ENCODE measurements around the gene DCTN1.

The DCTN1 gene

GRCh38 chr2:74366036-74366435, 14.1 kb downstream of the DCTN1 start:
- ATAC-seq (ENCODE audit: low read depth) (no peak), DNase-seq (ENCODE audit: low spot score) (no peak)
- Histone ChIP-seq H3K36me3 (ENCODE audit: low read depth) (peaks cover 74% of the 10 kb centered on the region), H3K27ac (ENCODE audit: poor library complexity, severe bottlenecking) (no peak overlapping the region), H3K4me3 (ENCODE audit: severe bottlenecking) (no peak overlapping the region), H3K27me3 (ENCODE audit: insufficient read depth, poor library complexity, severe bottlenecking) (no peaks in the 10 kb centered on the region), H3K9me3 (ENCODE audit: severe bottlenecking) (no peaks in the 10 kb centered on the region), H3K4me1 (ENCODE audit: insufficient read depth, poor library complexity, severe bottlenecking) (no peaks in the 10 kb centered on the region)
- TF ChIP-seq, protein P1, sequence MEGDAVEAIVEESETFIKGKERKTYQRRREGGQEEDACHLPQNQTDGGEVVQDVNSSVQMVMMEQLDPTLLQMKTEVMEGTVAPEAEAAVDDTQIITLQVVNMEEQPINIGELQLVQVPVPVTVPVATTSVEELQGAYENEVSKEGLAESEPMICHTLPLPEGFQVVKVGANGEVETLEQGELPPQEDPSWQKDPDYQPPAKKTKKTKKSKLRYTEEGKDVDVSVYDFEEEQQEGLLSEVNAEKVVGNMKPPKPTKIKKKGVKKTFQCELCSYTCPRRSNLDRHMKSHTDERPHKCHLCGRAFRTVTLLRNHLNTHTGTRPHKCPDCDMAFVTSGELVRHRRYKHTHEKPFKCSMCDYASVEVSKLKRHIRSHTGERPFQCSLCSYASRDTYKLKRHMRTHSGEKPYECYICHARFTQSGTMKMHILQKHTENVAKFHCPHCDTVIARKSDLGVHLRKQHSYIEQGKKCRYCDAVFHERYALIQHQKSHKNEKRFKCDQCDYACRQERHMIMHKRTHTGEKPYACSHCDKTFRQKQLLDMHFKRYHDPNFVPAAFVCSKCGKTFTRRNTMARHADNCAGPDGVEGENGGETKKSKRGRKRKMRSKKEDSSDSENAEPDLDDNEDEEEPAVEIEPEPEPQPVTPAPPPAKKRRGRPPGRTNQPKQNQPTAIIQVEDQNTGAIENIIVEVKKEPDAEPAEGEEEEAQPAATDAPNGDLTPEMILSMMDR (IDR thresholded peaks at IDR 0.05; ENCODE audit: poor library complexity, severe bottlenecking), result no peak

DNA sequence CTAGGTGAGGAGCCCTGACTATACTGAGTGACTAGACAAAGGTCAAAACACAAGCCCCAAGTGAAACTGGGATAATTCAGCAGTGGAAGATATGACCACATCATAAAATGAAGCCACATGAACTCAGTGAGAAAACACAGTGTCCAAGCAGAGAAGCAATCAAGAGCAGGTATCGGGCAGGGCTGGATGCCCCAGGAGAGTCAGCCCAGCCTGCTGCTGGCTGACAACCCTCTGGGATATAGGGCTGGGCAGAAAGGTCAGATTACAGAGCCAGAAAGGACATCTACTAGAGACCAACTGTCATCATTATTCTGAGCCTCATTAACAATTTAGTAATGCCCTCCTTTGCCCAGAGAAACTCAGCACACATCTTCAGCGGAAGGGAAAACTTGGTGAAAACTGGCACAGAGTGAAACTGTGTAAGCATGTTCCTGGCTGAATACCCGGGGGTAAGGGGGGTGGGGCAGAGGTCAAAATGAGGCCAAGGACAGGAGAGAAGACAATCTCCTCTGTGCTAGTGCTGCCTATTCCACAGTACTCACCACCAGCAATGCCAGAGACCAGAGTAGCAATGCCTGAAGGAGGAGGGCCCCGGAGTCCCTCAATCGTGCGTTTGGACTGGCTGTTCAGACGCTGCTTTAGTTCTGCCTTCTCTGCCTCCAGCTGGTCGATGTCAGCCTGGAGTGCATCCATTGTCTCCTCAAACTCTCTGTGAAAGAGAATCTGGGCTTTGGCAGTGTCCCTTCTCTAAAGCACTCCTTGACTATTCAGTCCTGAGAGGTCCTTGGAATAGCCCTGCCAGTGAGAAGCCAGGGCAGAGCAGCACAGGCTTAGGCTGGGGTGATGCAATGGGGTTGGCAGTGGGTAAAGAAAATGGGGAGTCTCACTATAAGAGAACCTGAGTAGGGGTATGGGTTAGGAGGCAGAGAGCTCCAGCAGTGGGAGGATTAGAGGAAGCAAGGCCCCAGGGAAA, 15.3 kb downstream of the DCTN1 start:
- DNase-seq (ENCODE audit: low spot score) (no peak), ATAC-seq (ENCODE audit: low read depth) (no peak)
- H3K9me3 ChIP-seq (ENCODE audit: severe bottlenecking), result no peaks in the 10 kb centered on the region
- H3K36me3 ChIP-seq (ENCODE audit: low read depth), result peaks cover 64% of the 10 kb centered on the region
- TF ChIP-seq, protein P1 (IDR thresholded peaks at IDR 0.05; ENCODE audit: poor library complexity, severe bottlenecking), result no peak
- no peaks in the 10 kb centered on the region for H3K4me1 ChIP-seq (ENCODE audit: insufficient read depth, poor library complexity, severe bottlenecking)
- H3K27ac ChIP-seq (ENCODE audit: poor library complexity, severe bottlenecking), result no peak overlapping the region
- H3K27me3 ChIP-seq (ENCODE audit: insufficient read depth, poor library complexity, severe bottlenecking), result no peaks in the 10 kb centered on the region
- H3K4me3 ChIP-seq (ENCODE audit: severe bottlenecking), result no peak overlapping the region

DNA sequence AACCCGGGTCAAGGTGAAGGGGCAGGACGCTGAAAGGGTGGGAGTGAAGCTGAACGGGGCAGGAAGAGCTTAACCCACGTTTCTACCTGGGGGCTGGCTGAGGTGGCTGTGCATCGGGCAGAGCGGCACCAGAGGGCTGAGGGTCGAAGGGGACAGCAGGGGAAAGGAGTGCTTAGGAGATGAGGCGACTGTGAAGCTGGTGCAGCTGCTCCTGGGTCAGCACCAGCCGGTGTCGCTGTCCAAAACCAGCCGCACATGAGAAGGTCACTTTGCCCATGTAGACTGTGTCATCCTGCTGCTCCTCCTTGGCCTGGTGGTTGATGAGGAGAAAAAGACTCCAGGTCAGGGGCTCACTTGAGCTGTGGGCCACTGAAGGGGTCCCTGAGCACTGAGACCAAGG, 18.8 kb downstream of the DCTN1 start:
- Histone ChIP-seq H3K27ac (ENCODE audit: poor library complexity, severe bottlenecking) (no peak overlapping the region), H3K4me3 (ENCODE audit: severe bottlenecking) (no peak overlapping the region), H3K27me3 (ENCODE audit: insufficient read depth, poor library complexity, severe bottlenecking) (no peaks in the 10 kb centered on the region), H3K9me3 (ENCODE audit: severe bottlenecking) (no peaks in the 10 kb centered on the region), H3K4me1 (ENCODE audit: insufficient read depth, poor library complexity, severe bottlenecking) (no peaks in the 10 kb centered on the region), H3K36me3 (ENCODE audit: low read depth) (peaks cover 36% of the 10 kb centered on the region)
- no peak for ATAC-seq (ENCODE audit: low read depth)
- no peak for DNase-seq (ENCODE audit: low spot score)
- TF ChIP-seq, protein P1 (IDR thresholded peaks at IDR 0.05; ENCODE audit: poor library complexity, severe bottlenecking), result no peak

GRCh38 chr2:74357627-74358026, 22.5 kb downstream of the DCTN1 start:
- Histone ChIP-seq H3K9me3 (ENCODE audit: severe bottlenecking) (no peaks in the 10 kb centered on the region), H3K36me3 (ENCODE audit: low read depth) (peaks cover 11% of the 10 kb centered on the region), H3K27me3 (ENCODE audit: insufficient read depth, poor library complexity, severe bottlenecking) (no peaks in the 10 kb centered on the region), H3K4me1 (ENCODE audit: insufficient read depth, poor library complexity, severe bottlenecking) (no peaks in the 10 kb centered on the region), H3K27ac (ENCODE audit: poor library complexity, severe bottlenecking) (no peak overlapping the region), H3K4me3 (ENCODE audit: severe bottlenecking) (no peak overlapping the region)
- DNase-seq (ENCODE audit: low spot score) (no peak), ATAC-seq (ENCODE audit: low read depth) (no peak)
- TF ChIP-seq, protein P1 (IDR thresholded peaks at IDR 0.05; ENCODE audit: poor library complexity, severe bottlenecking), result no peak

DNA sequence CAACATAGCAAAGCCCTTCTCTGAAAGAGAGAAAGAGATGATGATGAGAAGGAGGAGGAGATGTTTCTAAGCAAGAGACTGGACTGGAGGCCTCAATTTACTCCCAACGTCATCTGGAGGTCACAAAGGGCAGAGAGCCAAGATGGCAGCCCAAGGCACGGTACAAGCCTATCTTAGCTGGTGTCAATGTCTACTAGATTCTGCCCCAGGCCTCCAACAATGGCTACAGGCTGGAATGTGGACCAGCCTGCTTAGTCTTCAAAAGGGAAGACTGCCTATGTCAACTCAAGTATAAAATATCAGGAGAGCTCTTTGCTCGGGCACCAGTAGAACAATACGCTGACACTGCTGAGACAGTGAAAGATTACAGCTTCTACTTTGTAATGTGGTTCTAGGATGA, 30.2 kb downstream of the DCTN1 start:
- no peak overlapping the region for H3K27ac ChIP-seq (ENCODE audit: poor library complexity, severe bottlenecking)
- no peak for ATAC-seq (ENCODE audit: low read depth)
- no peak overlapping the region for H3K4me3 ChIP-seq (ENCODE audit: severe bottlenecking)
- H3K4me1 ChIP-seq (ENCODE audit: insufficient read depth, poor library complexity, severe bottlenecking), result no peaks in the 10 kb centered on the region
- no peak for DNase-seq (ENCODE audit: low spot score)
- H3K9me3 ChIP-seq (ENCODE audit: severe bottlenecking), result no peaks in the 10 kb centered on the region
- TF ChIP-seq, protein P1 (IDR thresholded peaks at IDR 0.05; ENCODE audit: poor library complexity, severe bottlenecking), result no peak
- H3K27me3 ChIP-seq (ENCODE audit: insufficient read depth, poor library complexity, severe bottlenecking), result no peaks in the 10 kb centered on the region
- H3K36me3 ChIP-seq (ENCODE audit: low read depth), result no peaks in the 10 kb centered on the region

All from RWPE2 (cell line).